Measurements from ENCODE around the gene VAC14. TPM values are rescaled to one million over a fixed set of nuclear protein-coding genes. Genes with fewer than 3 reads are reported as not detected.

Gene VAC14
- total and polyA plus RNA-seq, 5 donors from 2014 or later = 27.0 to 38.8 (median 30.1) TPM

DNA sequence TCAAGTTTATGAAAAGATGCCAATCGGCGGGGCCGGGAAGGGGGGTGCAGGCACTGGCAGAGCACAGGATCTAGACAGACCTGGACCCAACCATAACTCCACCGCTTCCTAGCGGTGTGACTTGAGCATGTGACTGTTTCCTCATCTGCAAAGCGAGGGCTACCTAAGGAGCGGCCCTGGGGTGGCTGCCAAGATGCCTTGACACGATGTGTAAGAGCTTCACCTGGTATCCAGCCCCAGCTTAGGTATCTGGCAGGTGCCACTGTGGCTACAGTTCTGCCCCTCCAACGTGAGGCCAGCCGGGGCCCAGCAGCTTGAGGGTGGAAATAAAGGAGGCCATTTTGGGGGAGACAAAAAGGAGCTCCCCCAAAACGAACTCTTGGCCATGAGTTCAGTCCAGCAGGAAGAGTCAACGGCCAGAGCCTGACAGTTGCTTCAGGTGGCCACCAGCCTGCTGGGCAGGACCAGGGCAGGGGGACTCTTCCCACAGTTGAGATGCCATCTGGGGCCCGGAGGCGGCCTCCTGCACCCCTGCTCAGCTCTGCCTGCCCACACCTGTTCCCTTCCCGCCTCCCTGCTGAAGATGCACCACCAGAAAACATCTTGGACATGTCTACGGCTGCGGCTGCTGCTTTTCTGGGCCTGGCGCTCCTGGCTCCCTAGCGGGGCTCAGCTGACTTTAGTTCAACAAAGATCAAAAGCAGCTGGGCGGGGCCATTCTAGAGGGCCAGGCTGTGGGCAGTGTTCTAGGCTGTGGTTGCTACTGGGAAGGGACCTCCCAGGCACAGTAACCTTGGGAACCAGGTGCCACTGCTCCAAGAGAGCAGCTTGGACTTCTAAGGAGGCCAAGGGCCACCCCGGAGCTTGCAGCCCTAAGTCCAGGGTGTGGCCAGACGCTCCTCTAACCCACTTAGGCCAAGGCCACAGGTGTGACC is 111.7 kb downstream of the VAC14 start:
- Mint-ChIP-seq H3K4me1 (peaks cover 0 to 8% (median 1%) of the 10 kb centered on the region in 4 donors), H3K4me3 (no peak overlapping the region), H3K27ac (no peak overlapping the region), H3K9me3 (no peaks in the 10 kb centered on the region), H3K27me3 (peaks cover 14% of the 10 kb centered on the region), H3K36me3 (no peaks in the 10 kb centered on the region)
- no peaks in the 10 kb centered on the region for H3K27me3 ChIP-seq (ENCODE audit: control insufficient read depth, insufficient read depth, low read length)
- peaks cover 12% of the 10 kb centered on the region for H3K4me1 ChIP-seq (ENCODE audit: control insufficient read depth, insufficient read depth, low read length, poor library complexity, severe bottlenecking)
- ATAC-seq (ENCODE audit: low read depth in 2 of 2) = no peak
- H3K27ac ChIP-seq (ENCODE audit: insufficient read depth, low read length, poor library complexity, severe bottlenecking) = no peak overlapping the region
- no peak for DNase-seq
- H3K36me3 ChIP-seq (ENCODE audit: control insufficient read depth, insufficient read depth, low read length) = no peaks in the 10 kb centered on the region
- no peak overlapping the region for H3K4me3 ChIP-seq (ENCODE audit: low read depth, low read length)
- no peaks in the 10 kb centered on the region for H3K9me3 ChIP-seq (ENCODE audit: control insufficient read depth in 2 of 2, low read length in 2 of 2)

DNA sequence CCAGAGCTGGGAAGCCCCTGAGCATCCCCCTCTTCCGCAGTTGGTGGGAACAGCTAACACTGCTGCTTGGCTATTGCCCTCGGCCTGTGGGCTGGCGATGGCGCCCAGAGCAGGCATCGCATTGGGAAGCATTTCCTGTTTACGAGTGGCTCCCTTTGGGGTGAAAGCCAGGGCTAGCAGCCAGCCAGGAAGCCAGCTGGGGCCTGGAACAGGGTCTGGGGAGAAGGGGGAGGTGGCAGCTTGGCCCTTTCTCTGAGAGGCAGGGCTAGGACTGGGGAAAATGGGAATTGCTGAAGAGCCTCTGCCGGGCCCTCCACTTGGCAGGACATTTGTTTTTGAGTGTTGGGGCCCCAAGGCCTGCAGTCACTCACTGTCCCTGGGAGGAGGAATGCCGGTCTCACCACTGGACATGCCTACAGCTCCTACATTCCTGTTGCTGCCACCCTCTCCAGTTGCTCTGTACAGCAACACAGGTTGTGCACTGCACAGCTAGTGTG is 112.7 kb downstream of the VAC14 start:
- no peak overlapping the region for H3K4me3 ChIP-seq (ENCODE audit: low read depth, low read length)
- ATAC-seq (ENCODE audit: low read depth in 2 of 2) (no peak), DNase-seq (no peak)
- no peaks in the 10 kb centered on the region for H3K27me3 ChIP-seq (ENCODE audit: control insufficient read depth, insufficient read depth, low read length)
- Mint-ChIP-seq H3K4me3 (no peak overlapping the region), H3K36me3 (no peaks in the 10 kb centered on the region), H3K9me3 (no peaks in the 10 kb centered on the region), H3K27ac (no peak overlapping the region), H3K27me3 (peaks cover 19% of the 10 kb centered on the region), H3K4me1 (peaks cover 0 to 8% (median 1%) of the 10 kb centered on the region in 4 donors)
- H3K27ac ChIP-seq (ENCODE audit: insufficient read depth, low read length, poor library complexity, severe bottlenecking) = no peak overlapping the region
- no peaks in the 10 kb centered on the region for H3K9me3 ChIP-seq (ENCODE audit: control insufficient read depth in 2 of 2, low read length in 2 of 2)
- peaks cover 12% of the 10 kb centered on the region for H3K4me1 ChIP-seq (ENCODE audit: control insufficient read depth, insufficient read depth, low read length, poor library complexity, severe bottlenecking)
- no peaks in the 10 kb centered on the region for H3K36me3 ChIP-seq (ENCODE audit: control insufficient read depth, insufficient read depth, low read length)

DNA sequence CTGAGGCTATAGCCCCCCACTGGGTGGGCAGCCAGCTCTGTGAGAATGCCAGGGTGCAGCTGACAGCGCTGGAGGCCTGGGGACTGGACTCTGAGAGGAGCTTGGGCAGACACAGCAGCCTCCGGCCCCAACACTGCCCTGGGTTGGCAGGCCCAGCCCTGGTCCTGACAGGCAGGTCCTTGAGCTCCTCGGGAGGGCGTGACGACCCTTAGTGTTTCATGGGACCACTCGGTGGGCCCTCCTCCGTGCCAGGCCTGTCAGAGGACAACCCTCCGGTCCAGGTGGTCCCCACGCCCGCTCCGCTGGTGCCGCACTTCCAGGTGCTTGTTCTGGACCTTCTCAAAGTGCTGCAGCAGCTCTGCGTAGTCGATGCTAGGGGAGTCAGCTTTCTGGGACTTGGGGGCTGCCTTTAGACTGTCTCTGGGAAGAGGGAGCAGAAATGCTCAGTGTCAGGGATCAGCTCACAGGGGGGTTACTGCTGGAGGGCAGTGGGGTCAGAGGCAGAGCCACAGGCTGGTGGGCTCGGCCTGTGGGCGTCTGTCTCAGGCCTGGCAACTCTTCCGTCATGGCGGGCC is 113.2 kb downstream of the VAC14 start:
- DNase-seq = no peak
- Histone ChIP-seq H3K27ac (ENCODE audit: insufficient read depth, low read length, poor library complexity, severe bottlenecking) (no peak overlapping the region), H3K9me3 (ENCODE audit: control insufficient read depth in 2 of 2, low read length in 2 of 2) (no peaks in the 10 kb centered on the region), H3K4me3 (ENCODE audit: low read depth, low read length) (no peak overlapping the region), H3K4me1 (ENCODE audit: control insufficient read depth, insufficient read depth, low read length, poor library complexity, severe bottlenecking) (peaks cover 12% of the 10 kb centered on the region), H3K27me3 (ENCODE audit: control insufficient read depth, insufficient read depth, low read length) (no peaks in the 10 kb centered on the region), H3K36me3 (ENCODE audit: control insufficient read depth, insufficient read depth, low read length) (no peaks in the 10 kb centered on the region)
- Mint-ChIP-seq H3K27ac (no peak overlapping the region), H3K27me3 (peaks cover 24% of the 10 kb centered on the region), H3K36me3 (no peaks in the 10 kb centered on the region), H3K4me3 (no peak overlapping the region), H3K4me1 (peaks cover 0 to 8% (median 1%) of the 10 kb centered on the region in 4 donors), H3K9me3 (no peaks in the 10 kb centered on the region)
- no peak for ATAC-seq (ENCODE audit: low read depth in 2 of 2)

DNA sequence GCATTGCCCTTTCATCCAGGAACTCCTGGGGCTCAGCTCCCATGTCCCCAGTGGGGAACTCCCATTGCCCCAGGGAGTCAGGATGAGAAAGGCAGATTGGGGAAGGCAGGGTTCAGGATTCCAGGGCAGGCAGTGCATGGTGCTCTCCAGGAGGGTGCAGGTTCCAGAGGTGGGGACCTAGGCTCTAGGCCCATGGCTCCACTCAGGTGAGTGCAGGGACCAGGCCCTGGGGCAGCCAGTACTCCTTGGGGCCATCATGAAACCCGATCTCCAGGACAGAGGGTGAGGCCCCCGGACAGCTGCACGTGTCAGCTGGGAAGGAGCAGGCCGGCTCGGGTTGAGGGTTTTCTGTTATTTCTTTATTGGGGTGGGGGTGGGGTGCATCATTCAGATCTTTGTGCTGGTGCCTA is 113.9 kb downstream of the VAC14 start:
- Histone ChIP-seq H3K27ac (ENCODE audit: insufficient read depth, low read length, poor library complexity, severe bottlenecking) (no peak overlapping the region), H3K4me3 (ENCODE audit: low read depth, low read length) (no peak overlapping the region), H3K9me3 (ENCODE audit: control insufficient read depth in 2 of 2, low read length in 2 of 2) (no peaks in the 10 kb centered on the region), H3K4me1 (ENCODE audit: control insufficient read depth, insufficient read depth, low read length, poor library complexity, severe bottlenecking) (peaks cover 12% of the 10 kb centered on the region), H3K27me3 (ENCODE audit: control insufficient read depth, insufficient read depth, low read length) (no peaks in the 10 kb centered on the region), H3K36me3 (ENCODE audit: control insufficient read depth, insufficient read depth, low read length) (no peaks in the 10 kb centered on the region)
- Mint-ChIP-seq H3K4me1 (peaks cover 0 to 8% (median 1%) of the 10 kb centered on the region in 4 donors), H3K27me3 (peaks cover 30% of the 10 kb centered on the region), H3K9me3 (no peaks in the 10 kb centered on the region), H3K36me3 (no peaks in the 10 kb centered on the region), H3K4me3 (peak overlapping the region in 2 of 4 donors; percentile 7 to 11), H3K27ac (no peak overlapping the region)
- ATAC-seq (ENCODE audit: low read depth in 2 of 2) (no peak), DNase-seq (no peak)

DNA sequence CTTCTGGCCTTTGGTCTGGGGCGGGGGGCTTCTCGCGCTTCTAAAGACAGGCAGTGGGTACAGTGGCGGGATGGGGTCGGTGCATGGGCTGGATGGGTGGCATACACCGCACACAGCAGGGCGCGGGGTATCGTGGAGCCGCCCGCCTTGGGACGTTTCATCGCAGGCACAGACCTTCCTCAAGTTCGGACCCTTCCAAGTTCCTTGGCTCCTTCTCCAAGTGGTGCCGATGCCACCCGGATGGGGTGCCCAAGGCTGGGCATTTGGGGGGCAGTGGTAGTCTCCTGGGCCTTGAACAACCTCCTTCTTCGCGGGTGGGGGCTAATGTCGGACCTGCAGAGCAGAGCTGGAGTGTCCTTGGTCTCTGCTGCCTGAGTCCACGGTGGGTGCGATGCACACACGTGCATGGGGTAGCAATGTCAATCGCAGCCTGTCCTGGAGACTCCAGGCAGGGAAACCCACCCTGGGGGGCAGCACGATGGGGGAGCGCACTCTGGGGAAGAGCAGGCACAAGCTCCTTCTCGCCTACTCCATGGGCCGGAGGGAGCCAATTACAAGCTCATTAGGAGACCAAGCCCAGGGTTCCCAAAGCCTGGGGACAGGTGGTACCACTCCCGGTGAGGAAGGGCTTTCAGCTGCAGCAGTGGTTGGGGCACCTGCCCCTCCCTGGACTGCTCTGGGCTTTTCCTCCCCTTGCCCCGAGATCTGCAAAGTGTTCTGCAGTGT is 114.4 kb downstream of the VAC14 start:
- no peaks in the 10 kb centered on the region for H3K9me3 Mint-ChIP-seq
- H3K36me3 ChIP-seq (ENCODE audit: control insufficient read depth, insufficient read depth, low read length) = no peaks in the 10 kb centered on the region
- H3K4me3 ChIP-seq (ENCODE audit: low read depth, low read length) = no peak overlapping the region
- no peak overlapping the region for H3K27ac ChIP-seq (ENCODE audit: insufficient read depth, low read length, poor library complexity, severe bottlenecking)
- peak overlapping the region in 3 of 4 donors; percentile 46 to 85 (median 68) for H3K4me3 Mint-ChIP-seq
- no peak overlapping the region for H3K27ac Mint-ChIP-seq
- peaks cover 30% of the 10 kb centered on the region for H3K27me3 Mint-ChIP-seq
- ATAC-seq (ENCODE audit: low read depth in 2 of 2) (no peak), DNase-seq (no peak)
- no peaks in the 10 kb centered on the region for H3K9me3 ChIP-seq (ENCODE audit: control insufficient read depth in 2 of 2, low read length in 2 of 2)
- peaks cover 12% of the 10 kb centered on the region for H3K4me1 ChIP-seq (ENCODE audit: control insufficient read depth, insufficient read depth, low read length, poor library complexity, severe bottlenecking)
- no peaks in the 10 kb centered on the region for H3K27me3 ChIP-seq (ENCODE audit: control insufficient read depth, insufficient read depth, low read length)
- no peaks in the 10 kb centered on the region for H3K36me3 Mint-ChIP-seq
- peaks cover 0 to 8% (median 1%) of the 10 kb centered on the region in 4 donors for H3K4me1 Mint-ChIP-seq

DNA sequence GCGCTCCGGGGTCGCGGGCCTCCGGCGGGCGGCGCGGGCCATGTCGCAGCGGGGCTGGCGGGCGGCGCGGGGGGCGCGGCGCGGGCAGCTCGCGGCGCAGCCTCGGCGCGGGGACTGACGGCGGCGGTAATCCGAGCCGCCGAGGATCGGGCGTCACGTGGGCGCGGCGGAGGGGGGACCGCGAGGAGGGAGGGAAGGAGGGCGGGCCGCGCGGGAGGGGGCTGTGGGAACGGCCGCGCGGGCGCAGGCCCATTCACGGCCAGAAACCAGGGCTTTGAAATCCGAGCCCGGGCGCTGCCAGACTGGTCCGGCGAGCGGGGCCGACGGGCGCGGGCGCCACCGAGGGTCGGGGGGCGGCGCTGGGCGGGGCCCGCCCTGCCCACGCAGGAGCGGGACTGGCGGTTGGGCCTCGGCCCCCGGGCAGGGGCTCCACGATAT is 115.0 kb downstream of the VAC14 start, which contains the start of gene MTSS2:
TSS of gene MTSS2 (minus strand) at position 116 of the 438 bp plus-strand sequence. CDS start 262 bp downstream, outside the sequence.
- Mint-ChIP-seq H3K27me3 (peaks cover 30% of the 10 kb centered on the region), H3K9me3 (no peaks in the 10 kb centered on the region), H3K4me3 (peak within 1 kb of the TSS in 3 of 4 donors; percentile 46 to 85 (median 68)), H3K27ac (no peak within 1 kb of the TSS), H3K36me3 (no peaks in the 10 kb centered on the region), H3K4me1 (peaks cover 0 to 8% (median 1%) of the 10 kb centered on the region in 4 donors)
- Histone ChIP-seq H3K27me3 (ENCODE audit: control insufficient read depth, insufficient read depth, low read length) (no peaks in the 10 kb centered on the region), H3K4me3 (ENCODE audit: low read depth, low read length) (no peak within 1 kb of the TSS), H3K27ac (ENCODE audit: insufficient read depth, low read length, poor library complexity, severe bottlenecking) (no peak within 1 kb of the TSS), H3K36me3 (ENCODE audit: control insufficient read depth, insufficient read depth, low read length) (no peaks in the 10 kb centered on the region), H3K4me1 (ENCODE audit: control insufficient read depth, insufficient read depth, low read length, poor library complexity, severe bottlenecking) (peaks cover 12% of the 10 kb centered on the region), H3K9me3 (ENCODE audit: control insufficient read depth in 2 of 2, low read length in 2 of 2) (no peaks in the 10 kb centered on the region)
- DNase-seq (no peak), ATAC-seq (ENCODE audit: low read depth in 2 of 2) (peak in 1 of 2 donors; percentile 4)
